H1 (cell line): ENCODE results near the gene SMU1.

ENCODE experiments used
- CBX8 ChIP-seq: fragments of 300-800, 300-1000 bp; sonication (generic); IDR thresholded peaks from 2 replicates; pipeline ENCODE4 v1.7.1; 2016; ENCODE audit warnings: low read depth, low read length, borderline replicate concordance
- GABPA ChIP-seq: IDR thresholded peaks from 2 replicates; pipeline ENCODE4 v1.6.1; 2011; ENCODE audit warnings: mild to moderate bottlenecking, low read length, moderate library complexity, borderline replicate concordance; ENCODE audit not compliant: insufficient read depth
- JUN ChIP-seq: IDR thresholded peaks from 2 replicates; pipeline ENCODE4 v1.6.1; 2011; ENCODE audit warnings: low read depth, mild to moderate bottlenecking, improper control_type of control experiment, low read length
- TAF1 ChIP-seq: IDR thresholded peaks from 2 replicates; pipeline ENCODE4 v1.6.1; 2011; ENCODE audit warnings: mild to moderate bottlenecking, low read depth, low read length
- TF ChIP-seq, protein P1 (sequence below), 3 experiments: IDR thresholded peaks; 1 replicate in 2 of 3; 2 replicates in 1 of 3; pipeline versions ENCODE4 v1.5.1 to v1.6.1; 2011; ENCODE audit warnings: low read length in 3 of 3, mild to moderate bottlenecking in 3 of 3, inconsistent platforms in 2 of 3, low read depth in 1 of 3, moderate library complexity in 1 of 3; ENCODE audit not compliant: insufficient read depth in 1 of 3; ENCODE audit errors: control extremely low read depth in 1 of 3

DNA sequence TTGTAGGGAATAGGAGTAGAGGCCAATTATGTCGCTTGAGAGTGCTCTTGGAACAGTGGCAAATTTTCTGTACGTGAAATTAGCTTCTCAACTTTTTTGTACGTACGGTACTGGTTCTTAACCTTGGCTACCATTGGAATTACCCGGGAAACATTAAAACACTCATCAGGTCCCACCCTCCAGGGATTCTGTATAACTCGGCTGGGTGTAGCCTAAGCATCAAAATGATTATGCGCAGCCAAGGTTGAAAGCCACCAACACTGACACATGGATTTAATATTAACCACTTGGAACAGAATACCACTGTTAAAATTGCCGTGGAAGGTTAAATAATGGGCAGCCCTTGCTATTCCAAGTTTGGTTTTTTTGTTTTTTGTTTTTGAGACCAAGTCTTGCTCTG lies 34.0 kb downstream of the SMU1 start:
- TF ChIP-seq, protein P1, sequence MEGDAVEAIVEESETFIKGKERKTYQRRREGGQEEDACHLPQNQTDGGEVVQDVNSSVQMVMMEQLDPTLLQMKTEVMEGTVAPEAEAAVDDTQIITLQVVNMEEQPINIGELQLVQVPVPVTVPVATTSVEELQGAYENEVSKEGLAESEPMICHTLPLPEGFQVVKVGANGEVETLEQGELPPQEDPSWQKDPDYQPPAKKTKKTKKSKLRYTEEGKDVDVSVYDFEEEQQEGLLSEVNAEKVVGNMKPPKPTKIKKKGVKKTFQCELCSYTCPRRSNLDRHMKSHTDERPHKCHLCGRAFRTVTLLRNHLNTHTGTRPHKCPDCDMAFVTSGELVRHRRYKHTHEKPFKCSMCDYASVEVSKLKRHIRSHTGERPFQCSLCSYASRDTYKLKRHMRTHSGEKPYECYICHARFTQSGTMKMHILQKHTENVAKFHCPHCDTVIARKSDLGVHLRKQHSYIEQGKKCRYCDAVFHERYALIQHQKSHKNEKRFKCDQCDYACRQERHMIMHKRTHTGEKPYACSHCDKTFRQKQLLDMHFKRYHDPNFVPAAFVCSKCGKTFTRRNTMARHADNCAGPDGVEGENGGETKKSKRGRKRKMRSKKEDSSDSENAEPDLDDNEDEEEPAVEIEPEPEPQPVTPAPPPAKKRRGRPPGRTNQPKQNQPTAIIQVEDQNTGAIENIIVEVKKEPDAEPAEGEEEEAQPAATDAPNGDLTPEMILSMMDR (IDR thresholded peaks at IDR 0.05; ENCODE audit: control extremely low read depth in 1 of 3, insufficient read depth in 1 of 3, low read depth in 1 of 3, low read length in 3 of 3): no peak
- no peak for TF ChIP-seq GABPA
- TF ChIP-seq CBX8: no peak
- no peak for TF ChIP-seq TAF1
- no peak for TF ChIP-seq JUN
